Panc1 (cell line): ENCODE data around the gene UBE2J1.

Experiments
- CTCF ChIP-seq: fragments of 450-650 bp; IDR thresholded peaks from 2 replicates; pipeline ENCODE4 v1.5.1; 2017; ENCODE audit warnings: mild to moderate bottlenecking
- POLR2AphosphoS5 ChIP-seq: IDR thresholded peaks from 2 replicates; pipeline ENCODE4 v1.6.1; 2012; ENCODE audit warnings: mild to moderate bottlenecking, low read depth, low read length, moderate library complexity
- SIN3A ChIP-seq: IDR thresholded peaks from 2 replicates; pipeline ENCODE4 v1.6.1; 2012; ENCODE audit warnings: low read depth, mild to moderate bottlenecking, low read length, moderate library complexity, borderline replicate concordance; ENCODE audit not compliant: insufficient read depth
- TCF7L2 ChIP-seq: IDR thresholded peaks from 2 replicates; pipeline ENCODE4 v1.6.1; 2011; ENCODE audit warnings: mild to moderate bottlenecking, low read depth, low read length, inconsistent platforms
- TF ChIP-seq, protein P1 (sequence below), 2 experiments: IDR thresholded peaks; 2 replicates each; pipeline ENCODE4 v1.6.1; 2011 to 2012; ENCODE audit warnings: low read depth in 2 of 2, control low read depth in 1 of 2, low read length in 1 of 2, mild to moderate bottlenecking in 1 of 2, moderate library complexity in 1 of 2; ENCODE audit not compliant: insufficient read depth in 1 of 2

DNA sequence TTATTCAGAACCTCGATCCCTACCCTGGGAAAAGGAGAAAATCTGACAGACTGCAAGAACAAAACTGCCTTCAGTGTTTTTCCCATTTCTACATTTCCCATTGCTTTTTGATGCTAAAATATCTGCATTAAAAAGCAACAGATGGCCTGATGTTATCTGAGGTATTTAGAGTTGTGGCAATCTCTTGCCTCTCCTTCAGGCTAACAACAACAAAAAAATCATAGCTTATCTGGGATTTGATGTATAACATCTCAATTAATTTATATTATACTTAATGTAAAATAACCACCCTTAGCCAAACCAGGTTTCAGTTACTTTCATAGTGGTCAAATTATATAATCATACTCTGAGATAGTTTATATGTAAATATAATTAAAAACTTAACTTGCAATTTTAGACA, 21.6 kb downstream of the UBE2J1 start:
- TF ChIP-seq CTCF (no peak), POLR2AphosphoS5 (no peak), SIN3A (no peak), TCF7L2 (no peak)
- TF ChIP-seq, protein P1, sequence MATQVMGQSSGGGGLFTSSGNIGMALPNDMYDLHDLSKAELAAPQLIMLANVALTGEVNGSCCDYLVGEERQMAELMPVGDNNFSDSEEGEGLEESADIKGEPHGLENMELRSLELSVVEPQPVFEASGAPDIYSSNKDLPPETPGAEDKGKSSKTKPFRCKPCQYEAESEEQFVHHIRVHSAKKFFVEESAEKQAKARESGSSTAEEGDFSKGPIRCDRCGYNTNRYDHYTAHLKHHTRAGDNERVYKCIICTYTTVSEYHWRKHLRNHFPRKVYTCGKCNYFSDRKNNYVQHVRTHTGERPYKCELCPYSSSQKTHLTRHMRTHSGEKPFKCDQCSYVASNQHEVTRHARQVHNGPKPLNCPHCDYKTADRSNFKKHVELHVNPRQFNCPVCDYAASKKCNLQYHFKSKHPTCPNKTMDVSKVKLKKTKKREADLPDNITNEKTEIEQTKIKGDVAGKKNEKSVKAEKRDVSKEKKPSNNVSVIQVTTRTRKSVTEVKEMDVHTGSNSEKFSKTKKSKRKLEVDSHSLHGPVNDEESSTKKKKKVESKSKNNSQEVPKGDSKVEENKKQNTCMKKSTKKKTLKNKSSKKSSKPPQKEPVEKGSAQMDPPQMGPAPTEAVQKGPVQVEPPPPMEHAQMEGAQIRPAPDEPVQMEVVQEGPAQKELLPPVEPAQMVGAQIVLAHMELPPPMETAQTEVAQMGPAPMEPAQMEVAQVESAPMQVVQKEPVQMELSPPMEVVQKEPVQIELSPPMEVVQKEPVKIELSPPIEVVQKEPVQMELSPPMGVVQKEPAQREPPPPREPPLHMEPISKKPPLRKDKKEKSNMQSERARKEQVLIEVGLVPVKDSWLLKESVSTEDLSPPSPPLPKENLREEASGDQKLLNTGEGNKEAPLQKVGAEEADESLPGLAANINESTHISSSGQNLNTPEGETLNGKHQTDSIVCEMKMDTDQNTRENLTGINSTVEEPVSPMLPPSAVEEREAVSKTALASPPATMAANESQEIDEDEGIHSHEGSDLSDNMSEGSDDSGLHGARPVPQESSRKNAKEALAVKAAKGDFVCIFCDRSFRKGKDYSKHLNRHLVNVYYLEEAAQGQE (IDR thresholded peaks at IDR 0.05; ENCODE audit: insufficient read depth in 1 of 2, low read depth in 2 of 2, low read length in 1 of 2): no peak
